ENCODE data around the gene IL1RAPL2. TPM values are rescaled to one million over a fixed set of nuclear protein-coding genes. Genes with fewer than 3 reads are reported as not detected.

Gene IL1RAPL2
- total and polyA plus RNA-seq, 2 of the 8 experiments (the other 6 are each of a cell fraction or from before 2014, with no cell fraction given) = 0.20 to 1.3 TPM

DNA sequence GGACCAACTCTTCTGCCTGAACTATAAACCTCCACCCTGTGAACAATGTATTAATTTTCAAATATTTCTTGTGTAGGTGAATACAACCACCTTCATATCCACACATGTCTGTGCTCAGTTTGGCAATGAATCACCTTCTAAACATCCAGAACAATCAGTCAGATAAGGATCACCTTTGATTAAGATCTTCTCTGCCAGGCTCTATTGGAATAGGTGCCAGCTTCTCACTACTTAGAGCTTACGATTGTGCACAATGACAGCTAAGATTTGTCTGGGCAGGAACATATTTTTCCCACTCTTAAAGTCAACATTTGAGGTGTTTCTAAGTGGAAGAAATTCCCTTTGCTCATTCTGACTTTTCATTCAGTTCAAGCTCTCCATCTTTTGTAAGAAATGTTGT is 237.2 kb downstream of the IL1RAPL2 start (continued):
- TF ChIP-seq, protein P1, sequence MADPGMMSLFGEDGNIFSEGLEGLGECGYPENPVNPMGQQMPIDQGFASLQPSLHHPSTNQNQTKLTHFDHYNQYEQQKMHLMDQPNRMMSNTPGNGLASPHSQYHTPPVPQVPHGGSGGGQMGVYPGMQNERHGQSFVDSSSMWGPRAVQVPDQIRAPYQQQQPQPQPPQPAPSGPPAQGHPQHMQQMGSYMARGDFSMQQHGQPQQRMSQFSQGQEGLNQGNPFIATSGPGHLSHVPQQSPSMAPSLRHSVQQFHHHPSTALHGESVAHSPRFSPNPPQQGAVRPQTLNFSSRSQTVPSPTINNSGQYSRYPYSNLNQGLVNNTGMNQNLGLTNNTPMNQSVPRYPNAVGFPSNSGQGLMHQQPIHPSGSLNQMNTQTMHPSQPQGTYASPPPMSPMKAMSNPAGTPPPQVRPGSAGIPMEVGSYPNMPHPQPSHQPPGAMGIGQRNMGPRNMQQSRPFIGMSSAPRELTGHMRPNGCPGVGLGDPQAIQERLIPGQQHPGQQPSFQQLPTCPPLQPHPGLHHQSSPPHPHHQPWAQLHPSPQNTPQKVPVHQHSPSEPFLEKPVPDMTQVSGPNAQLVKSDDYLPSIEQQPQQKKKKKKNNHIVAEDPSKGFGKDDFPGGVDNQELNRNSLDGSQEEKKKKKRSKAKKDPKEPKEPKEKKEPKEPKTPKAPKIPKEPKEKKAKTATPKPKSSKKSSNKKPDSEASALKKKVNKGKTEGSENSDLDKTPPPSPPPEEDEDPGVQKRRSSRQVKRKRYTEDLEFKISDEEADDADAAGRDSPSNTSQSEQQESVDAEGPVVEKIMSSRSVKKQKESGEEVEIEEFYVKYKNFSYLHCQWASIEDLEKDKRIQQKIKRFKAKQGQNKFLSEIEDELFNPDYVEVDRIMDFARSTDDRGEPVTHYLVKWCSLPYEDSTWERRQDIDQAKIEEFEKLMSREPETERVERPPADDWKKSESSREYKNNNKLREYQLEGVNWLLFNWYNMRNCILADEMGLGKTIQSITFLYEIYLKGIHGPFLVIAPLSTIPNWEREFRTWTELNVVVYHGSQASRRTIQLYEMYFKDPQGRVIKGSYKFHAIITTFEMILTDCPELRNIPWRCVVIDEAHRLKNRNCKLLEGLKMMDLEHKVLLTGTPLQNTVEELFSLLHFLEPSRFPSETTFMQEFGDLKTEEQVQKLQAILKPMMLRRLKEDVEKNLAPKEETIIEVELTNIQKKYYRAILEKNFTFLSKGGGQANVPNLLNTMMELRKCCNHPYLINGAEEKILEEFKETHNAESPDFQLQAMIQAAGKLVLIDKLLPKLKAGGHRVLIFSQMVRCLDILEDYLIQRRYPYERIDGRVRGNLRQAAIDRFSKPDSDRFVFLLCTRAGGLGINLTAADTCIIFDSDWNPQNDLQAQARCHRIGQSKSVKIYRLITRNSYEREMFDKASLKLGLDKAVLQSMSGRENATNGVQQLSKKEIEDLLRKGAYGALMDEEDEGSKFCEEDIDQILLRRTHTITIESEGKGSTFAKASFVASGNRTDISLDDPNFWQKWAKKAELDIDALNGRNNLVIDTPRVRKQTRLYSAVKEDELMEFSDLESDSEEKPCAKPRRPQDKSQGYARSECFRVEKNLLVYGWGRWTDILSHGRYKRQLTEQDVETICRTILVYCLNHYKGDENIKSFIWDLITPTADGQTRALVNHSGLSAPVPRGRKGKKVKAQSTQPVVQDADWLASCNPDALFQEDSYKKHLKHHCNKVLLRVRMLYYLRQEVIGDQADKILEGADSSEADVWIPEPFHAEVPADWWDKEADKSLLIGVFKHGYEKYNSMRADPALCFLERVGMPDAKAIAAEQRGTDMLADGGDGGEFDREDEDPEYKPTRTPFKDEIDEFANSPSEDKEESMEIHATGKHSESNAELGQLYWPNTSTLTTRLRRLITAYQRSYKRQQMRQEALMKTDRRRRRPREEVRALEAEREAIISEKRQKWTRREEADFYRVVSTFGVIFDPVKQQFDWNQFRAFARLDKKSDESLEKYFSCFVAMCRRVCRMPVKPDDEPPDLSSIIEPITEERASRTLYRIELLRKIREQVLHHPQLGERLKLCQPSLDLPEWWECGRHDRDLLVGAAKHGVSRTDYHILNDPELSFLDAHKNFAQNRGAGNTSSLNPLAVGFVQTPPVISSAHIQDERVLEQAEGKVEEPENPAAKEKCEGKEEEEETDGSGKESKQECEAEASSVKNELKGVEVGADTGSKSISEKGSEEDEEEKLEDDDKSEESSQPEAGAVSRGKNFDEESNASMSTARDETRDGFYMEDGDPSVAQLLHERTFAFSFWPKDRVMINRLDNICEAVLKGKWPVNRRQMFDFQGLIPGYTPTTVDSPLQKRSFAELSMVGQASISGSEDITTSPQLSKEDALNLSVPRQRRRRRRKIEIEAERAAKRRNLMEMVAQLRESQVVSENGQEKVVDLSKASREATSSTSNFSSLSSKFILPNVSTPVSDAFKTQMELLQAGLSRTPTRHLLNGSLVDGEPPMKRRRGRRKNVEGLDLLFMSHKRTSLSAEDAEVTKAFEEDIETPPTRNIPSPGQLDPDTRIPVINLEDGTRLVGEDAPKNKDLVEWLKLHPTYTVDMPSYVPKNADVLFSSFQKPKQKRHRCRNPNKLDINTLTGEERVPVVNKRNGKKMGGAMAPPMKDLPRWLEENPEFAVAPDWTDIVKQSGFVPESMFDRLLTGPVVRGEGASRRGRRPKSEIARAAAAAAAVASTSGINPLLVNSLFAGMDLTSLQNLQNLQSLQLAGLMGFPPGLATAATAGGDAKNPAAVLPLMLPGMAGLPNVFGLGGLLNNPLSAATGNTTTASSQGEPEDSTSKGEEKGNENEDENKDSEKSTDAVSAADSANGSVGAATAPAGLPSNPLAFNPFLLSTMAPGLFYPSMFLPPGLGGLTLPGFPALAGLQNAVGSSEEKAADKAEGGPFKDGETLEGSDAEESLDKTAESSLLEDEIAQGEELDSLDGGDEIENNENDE (IDR thresholded peaks at IDR 0.05; ENCODE audit: insufficient replicate concordance, low read length) = no peak
- TF ChIP-seq CBX5 (IDR thresholded peaks at IDR 0.05; ENCODE audit: low read depth, low read length) = no peak
- TF ChIP-seq SP1 (IDR thresholded peaks at IDR 0.05; ENCODE audit: low read depth, low read length) = no peak
- no peak for TF ChIP-seq RAD21 (IDR thresholded peaks at IDR 0.05 in 1 of 2, conservative IDR thresholded peaks at IDR 0.05 in 1 of 2; ENCODE audit: low read depth in 2 of 2, low read length in 2 of 2)

All from H1 (cell line).